HepG2 (cell line): ENCODE results near the gene TOLLIP. TPM values are rescaled to one million over a fixed set of nuclear protein-coding genes. Genes with fewer than 3 reads are reported as not detected.

Source experiments
- ATAC-seq: fragments of 200-7000 bp; cut with Tn5 transposase; 3 replicates; pipeline ENCODE4 v1.9.1; 2020; ENCODE audit warnings: mild to moderate bottlenecking, moderate library complexity
- BruUV-seq: library from RNA; stranded (reverse); fragments of 400-500 nt; replicated peaks from 2 replicates; lab custom pipeline; 2021; lab: Mats Ljungman, UMichigan
- CTCF ChIA-PET: fragments of 300-600 bp; formaldehyde crosslinking; extraction: SDS; loops from one replicate; lab custom pipeline; 2021; ENCODE audit warnings: low total read pairs, inconsistent platforms, low intra/inter-chr PET ratio; lab: Yijun Ruan, JAX
- POLR2A ChIA-PET: fragments of 350-600 bp; sonication (Branson Sonifier 250); formaldehyde crosslinking; loops from one replicate; lab custom pipeline; 2020; ENCODE audit warnings: antibody characterized with exemption, inconsistent platforms; lab: Yijun Ruan, JAX
- DNase-seq: peaks from one replicate; pipeline ENCODE4 v3.0.0-alpha.2; 2015; ENCODE audit warnings: low spot score
- FAIRE-seq: peaks from 3 replicates; lab custom pipeline; 2011; peaks lifted over from hg19 to GRCh38; lab: Jason Lieb, UNC
- H2AFZ ChIP-seq: one replicate; pipeline ENCODE4 v1.6.1; 2011; ENCODE audit warnings: low read length, inconsistent platforms
- H3K27ac ChIP-seq: fragments of 300-600 bp; 3 replicates; pipeline ENCODE4 v1.8.0; 2011; ENCODE audit warnings: mixed run types, mild to moderate bottlenecking, mixed read lengths, low read length, inconsistent platforms; ENCODE audit not compliant: insufficient read depth; ENCODE audit errors: extremely low read length
- H3K27me3 ChIP-seq, 2 experiments: fragments of 200-600 bp in 1 of 2; 2 replicates in 1 of 2; 3 replicates in 1 of 2; pipeline versions ENCODE4 v1.6.0 to v1.8.0; 2011; ENCODE audit warnings: low read length in 2 of 2, mild to moderate bottlenecking in 2 of 2, moderate library complexity in 2 of 2, inconsistent platforms in 1 of 2; ENCODE audit not compliant: insufficient read depth in 2 of 2, control insufficient read depth in 1 of 2
- H3K36me3 ChIP-seq, 2 experiments: fragments of 200-600 bp in 1 of 2; replicated peaks in 1 of 2; 2 replicates in 1 of 2; 3 replicates in 1 of 2; pipeline versions ENCODE4 v1.5.1 to v1.8.0; 2011; ENCODE audit warnings: low read length in 2 of 2, inconsistent platforms in 1 of 2; ENCODE audit not compliant: insufficient read depth in 2 of 2, control insufficient read depth in 1 of 2
- H3K4me1 ChIP-seq: 2 replicates; pipeline ENCODE4 v1.5.1; 2012; ENCODE audit warnings: low read length, inconsistent platforms; ENCODE audit not compliant: insufficient read depth
- H3K4me2 ChIP-seq: 2 replicates; pipeline ENCODE4 v1.6.0; 2011; ENCODE audit warnings: low read depth, low read length, inconsistent platforms
- H3K4me3 ChIP-seq, 3 experiments: fragments of 200-600 bp in 1 of 3; sonication (generic), shearing (Covaris generic) in 1 of 3; replicated peaks in 1 of 3; 2 replicates each; pipeline ENCODE4 v1.5.1; 2011 to 2016; ENCODE audit warnings: low read length in 3 of 3, inconsistent platforms in 2 of 3, low read depth in 2 of 3, mild to moderate bottlenecking in 2 of 3, control low read depth in 1 of 3, mixed read lengths in 1 of 3; ENCODE audit not compliant: insufficient read depth in 1 of 3
- H3K79me2 ChIP-seq: one replicate; pipeline ENCODE4 v1.6.1; 2011; ENCODE audit warnings: low read length, inconsistent platforms; ENCODE audit not compliant: insufficient read depth
- H3K9ac ChIP-seq: 2 replicates; pipeline ENCODE4 v1.6.0; 2011; ENCODE audit warnings: mild to moderate bottlenecking, low read depth, low read length, inconsistent platforms; ENCODE audit not compliant: insufficient read depth
- H3K9me3 ChIP-seq: 2 replicates; pipeline ENCODE4 v1.5.1; 2012; ENCODE audit warnings: mild to moderate bottlenecking, low read length
- H4K20me1 ChIP-seq: 2 replicates; pipeline ENCODE4 v1.6.0; 2011; ENCODE audit warnings: inconsistent platforms, mild to moderate bottlenecking, low read length, moderate library complexity; ENCODE audit not compliant: insufficient read depth
- ARID4A ChIP-seq: sonication (generic); formaldehyde crosslinking; IDR thresholded peaks from 2 replicates; pipeline ENCODE4 v1.5.0; 2020; ENCODE audit warnings: mild to moderate bottlenecking, missing genetic modification reagents, borderline replicate concordance
- BCLAF1 ChIP-seq: fragments of 450-650 bp; IDR thresholded peaks from 2 replicates; pipeline ENCODE4 v1.6.1; 2017; ENCODE audit warnings: mild to moderate bottlenecking
- KDM5B ChIP-seq: sonication (generic); formaldehyde crosslinking; IDR thresholded peaks from 2 replicates; pipeline ENCODE4 v1.4.0; 2020; ENCODE audit warnings: missing genetic modification reagents, mild to moderate bottlenecking, borderline replicate concordance
- LCORL ChIP-seq, 2 experiments: fragments of 450-650 bp in 1 of 2; sonication (generic) in 1 of 2; formaldehyde crosslinking in 1 of 2; IDR thresholded peaks; 2 replicates each; pipeline versions ENCODE4 v1.5.0 to v1.6.1; 2017 to 2020; ENCODE audit warnings: antibody characterized with exemption in 1 of 2, missing genetic modification reagents in 1 of 2
- NFIC ChIP-seq: IDR thresholded peaks from 2 replicates; pipeline ENCODE4 v1.6.1; 2012; ENCODE audit warnings: mild to moderate bottlenecking, low read length, inconsistent platforms
- SP1 ChIP-seq, 2 experiments: fragments of 450-650 bp in 1 of 2; sonication (generic) in 1 of 2; formaldehyde crosslinking in 1 of 2; IDR thresholded peaks; 2 replicates each; pipeline versions ENCODE4 v1.4.0 to v1.6.1; 2016 to 2020; ENCODE audit warnings: missing genetic modification reagents in 1 of 2
- ZBTB42 ChIP-seq: sonication (generic); formaldehyde crosslinking; IDR thresholded peaks from 2 replicates; pipeline ENCODE4 v1.5.0; 2020; ENCODE audit warnings: mild to moderate bottlenecking, missing genetic modification reagents
- ZSCAN25 ChIP-seq: sonication (generic); formaldehyde crosslinking; IDR thresholded peaks from 2 replicates; pipeline ENCODE4 v1.8.0; 2022; ENCODE audit warnings: mild to moderate bottlenecking, missing genetic modification reagents
- WGBS: methylation state at CpG from one replicate; pipeline ENCODE4 v1.1.6; 2017; ENCODE audit warnings: low lambda C conversion rate; 5-methylcytosine and 5-hydroxymethylcytosine counted together
- in situ Hi-C: cut with HindIII; loops from 2 replicates; pipeline ENCODE4 v1.10.0; 2017; ENCODE audit warnings: low pct_unique_long_range_greater_than_20kb; ENCODE audit not compliant: extremely low pct_ligation_motif_present
- intact Hi-C: fragments of 100-400 bp; cut with micrococcal nuclease; formaldehyde crosslinking; loops from one replicate; pipeline ENCODE4 v1.10.0; 2022; ENCODE audit not compliant: unreplicated experiment
- polyA plus RNA-seq, 8 experiments: library from polyadenylated mRNA; depleted of rRNA in 3 of 8; stranded (reverse) in 7 of 8; unstranded in 1 of 8; fragments of >200 nt; fragmentation: Illumina TruSeq in 4 of 8; extraction: Trizol in 4 of 8; gene quantifications; 2 replicates each; pipeline versions ENCODE4 v1.2.1 to v1.2.3, GENCODE V29; 2011 to 2016; ENCODE audit warnings: low read depth in 4 of 8, missing spikeins in 1 of 8, mixed read lengths in 1 of 8; ENCODE audit not compliant: insufficient read depth in 1 of 8
- total RNA-seq, 5 experiments: library from RNA; depleted of rRNA; stranded (reverse); fragments of >200 nt; fragmentation: Illumina TruSeq; extraction: Trizol; gene quantifications; 2 replicates each; pipeline ENCODE4 v1.2.3, GENCODE V29; 2016; ENCODE audit warnings: low read depth in 1 of 5

Gene TOLLIP
- total and polyA plus RNA-seq, 2 of the 13 experiments (the other 11 are each of a cell fraction or from before 2014, with no cell fraction given) = 25.9 to 47.5 TPM

- Histone ChIP-seq H3K36me3 (no peaks in the 10 kb centered on the region), H3K4me2 (no peak overlapping the region), H3K4me3 (no peak overlapping the region), H3K27me3 (no peaks in the 10 kb centered on the region; a peak in 1 of 5 replicates), H4K20me1 (no peaks in the 10 kb centered on the region), H2AFZ (no peak overlapping the region), H3K9ac (no peak overlapping the region), H3K79me2 (no peaks in the 10 kb centered on the region), H3K4me1 (peaks cover 27% of the 10 kb centered on the region), H3K9me3 (peaks cover 9% of the 10 kb centered on the region; the same call in 1 of the 2 replicates), H3K27ac (no peak overlapping the region)
- no peak for TF ChIP-seq KDM5B (CRISPR knock-in tag)
- no peak for TF ChIP-seq NFIC
- no peak for TF ChIP-seq BCLAF1
- TF ChIP-seq LCORL (IDR thresholded peaks at IDR 0.05) = peak; percentile 47; the same call in 1 of the 2 replicates
- TF ChIP-seq LCORL (CRISPR knock-in tag; IDR thresholded peaks at IDR 0.05) = no peak
- in situ Hi-C loops = no loop called here
- intact Hi-C loops = loop anchor here (5.0 to 10.0 kb wide), 2 partner anchors 56 to 97 kb away; no protein-coding TSS in a partner anchor
- POLR2A ChIA-PET = no interaction called here
- no TSS peak for BruUV-seq
- ATAC-seq (no peak), FAIRE-seq (no peak), DNase-seq (no peak)
- WGBS = 69% methylated on average over 4 of the region's 17 CpGs
- CTCF ChIA-PET = no interaction called here
Measured at GRCh38 chr11:1260620-1261019, 48.8 kb downstream of the TOLLIP start.

- Histone ChIP-seq H3K36me3 (no peaks in the 10 kb centered on the region), H3K9ac (no peak overlapping the region), H3K4me3 (no peak overlapping the region), H3K9me3 (peaks cover 4% of the 10 kb centered on the region; the same call in 1 of the 2 replicates), H3K4me1 (peaks cover 27% of the 10 kb centered on the region), H3K79me2 (no peaks in the 10 kb centered on the region), H3K27ac (no peak overlapping the region), H2AFZ (no peak overlapping the region), H3K27me3 (no peaks in the 10 kb centered on the region; a peak in 1 of 5 replicates), H3K4me2 (no peak overlapping the region), H4K20me1 (no peaks in the 10 kb centered on the region)
- no peak for FAIRE-seq
- CTCF ChIA-PET = no interaction called here
- intact Hi-C loops (loop anchor here (5.0 to 10.0 kb wide), 2 partner anchors 55 to 97 kb away; no protein-coding TSS in a partner anchor), in situ Hi-C loops (no loop called here)
- POLR2A ChIA-PET = no interaction called here
- 80% methylated on average over 2 of the region's 10 CpGs for WGBS
- ATAC-seq = peak; percentile 53
- peak; percentile 37 for DNase-seq
- no TSS peak for BruUV-seq
- TF ChIP-seq ZBTB42 (CRISPR knock-in tag) = peak; percentile 95; the same call in 1 of the 2 replicates
- peak; percentile 69; the same call in 1 of the 2 replicates for TF ChIP-seq ZSCAN25 (CRISPR knock-in tag)
- TF ChIP-seq ARID4A (CRISPR knock-in tag) = 0 out of 2 replicates have a peak, but pooled peaks have one; percentile 25
- no peak for TF ChIP-seq SP1 (IDR thresholded peaks at IDR 0.05)
- TF ChIP-seq SP1 (CRISPR knock-in tag; IDR thresholded peaks at IDR 0.05) = 0 out of 2 replicates have a peak, but pooled peaks have one; percentile 25
Measured at GRCh38 chr11:1260023-1260501, 49.4 kb downstream of the TOLLIP start.
